HEK293T (cell line): ENCODE results near the gene ARID1A.

Experiments used
- ARNT ChIP-seq: fragments of 450-650 bp; IDR thresholded peaks from 2 replicates; pipeline ENCODE4 v1.6.1; 2017; ENCODE audit warnings: mild to moderate bottlenecking
- BHLHE40 ChIP-seq: fragments of 450-650 bp; IDR thresholded peaks from 2 replicates; pipeline ENCODE4 v1.6.1; 2016; ENCODE audit warnings: mild to moderate bottlenecking, moderate library complexity, borderline replicate concordance
- CTBP1 ChIP-seq: fragments of 450-650 bp; IDR thresholded peaks from 2 replicates; pipeline ENCODE4 v1.6.1; 2016; ENCODE audit warnings: borderline replicate concordance
- ELF4 ChIP-seq: fragments of 450-650 bp; IDR thresholded peaks from 2 replicates; pipeline ENCODE4 v1.6.1; 2017; ENCODE audit warnings: antibody characterized with exemption
- FOXA1 ChIP-seq: fragments of 450-650 bp; IDR thresholded peaks from 2 replicates; pipeline ENCODE4 v1.6.1; 2016; ENCODE audit warnings: mild to moderate bottlenecking
- FOXK2 ChIP-seq: fragments of 450-650 bp; IDR thresholded peaks from 2 replicates; pipeline ENCODE4 v1.6.1; 2016; ENCODE audit warnings: mild to moderate bottlenecking
- FOXM1 ChIP-seq: fragments of 450-650 bp; IDR thresholded peaks from 2 replicates; pipeline ENCODE4 v1.6.1; 2017; ENCODE audit warnings: mild to moderate bottlenecking, borderline replicate concordance
- L3MBTL2 ChIP-seq: fragments of 450-650 bp; conservative IDR thresholded peaks from 2 replicates; pipeline ENCODE4 v1.6.1; 2016; ENCODE audit warnings: mild to moderate bottlenecking
- NFRKB ChIP-seq: fragments of 450-650 bp; IDR thresholded peaks from 2 replicates; pipeline ENCODE4 v1.6.1; 2016; ENCODE audit warnings: mild to moderate bottlenecking, moderate library complexity
- PKNOX1 ChIP-seq: fragments of 450-650 bp; IDR thresholded peaks from 2 replicates; pipeline ENCODE4 v1.6.1; 2016
- SP1 ChIP-seq: fragments of 450-650 bp; IDR thresholded peaks from 2 replicates; pipeline ENCODE4 v1.6.1; 2017
- SUZ12 ChIP-seq: fragments of 450-650 bp; IDR thresholded peaks from 2 replicates; pipeline ENCODE4 v1.6.1; 2016; ENCODE audit warnings: mild to moderate bottlenecking
- ZNF384 ChIP-seq: fragments of 450-650 bp; IDR thresholded peaks from 2 replicates; pipeline ENCODE4 v1.6.1; 2016

- TF ChIP-seq FOXM1 (no peak), FOXK2 (no peak), NFRKB (no peak), ARNT (no peak), SP1 (no peak), PKNOX1 (no peak), BHLHE40 (no peak), FOXA1 (no peak), L3MBTL2 (no peak), CTBP1 (no peak), ELF4 (no peak), ZNF384 (no peak), SUZ12 (no peak)
These were observed 5.2 kb upstream of the ARID1A start for GRCh38 chr1:26690576-26691031.
